Stimulated activated CD8-positive, alpha-beta memory T cell treated with anti-CD3 and anti-CD28 coated beads, Interleukin-12 subunit alpha, Interleukin-12 subunit beta, amount 100 ng/mL, for 24 hours (primary cell): Measurements from ENCODE around the gene NFE2L1.

ENCODE experiments used
- DNase-seq: peaks from one replicate; pipeline ENCODE4 v3.0.0-alpha.2; 2020; ENCODE audit errors: extremely low read depth

The NFE2L1 gene

DNA sequence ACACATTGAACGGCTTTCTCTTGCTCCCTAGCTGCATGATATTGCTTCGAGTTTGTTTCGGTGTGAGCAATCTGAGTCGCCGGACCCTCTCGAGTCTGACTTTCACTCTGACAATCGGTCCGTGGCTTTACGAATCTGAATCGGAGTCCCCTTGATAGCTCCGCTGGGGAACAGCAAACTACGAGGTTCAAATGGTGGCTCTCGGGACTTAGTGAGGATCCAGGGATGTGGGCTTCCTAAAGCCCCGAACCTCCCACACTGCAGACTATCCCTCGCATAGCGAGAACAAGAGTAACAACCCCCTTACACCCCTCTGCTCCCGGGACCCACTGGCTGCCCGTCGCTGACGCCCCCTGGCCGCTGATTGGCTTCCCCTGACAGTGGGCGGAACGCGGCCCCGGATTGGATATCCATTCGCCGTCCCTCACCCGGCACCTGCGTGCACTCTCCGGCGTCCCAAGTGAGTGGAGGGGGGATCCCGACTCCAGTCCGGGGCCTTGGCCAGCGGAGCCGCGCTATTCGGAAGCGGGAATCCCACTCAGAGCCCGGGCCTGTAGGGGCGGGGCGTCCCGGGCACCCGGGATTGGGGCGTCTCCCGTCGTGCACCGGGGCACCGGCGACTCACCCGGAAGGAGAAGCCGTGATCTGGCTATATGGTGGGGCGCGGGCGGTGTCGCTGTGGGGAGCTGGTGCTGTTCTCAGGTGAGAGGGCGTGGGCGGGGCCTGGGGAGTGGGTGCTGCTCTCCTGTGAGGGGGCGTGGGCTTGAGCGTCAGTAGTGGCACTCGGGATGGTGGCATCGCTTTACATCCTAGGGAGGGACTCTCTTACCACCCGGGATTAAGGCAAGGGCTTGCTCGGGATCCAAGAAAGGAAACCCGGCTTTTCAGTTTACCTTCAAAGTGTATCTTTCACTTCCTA, 59.2 kb downstream of the NFE2L1 start, which contains the start of gene SNX11:
TSS of gene SNX11 (plus strand) at position 630 of the 919 bp plus-strand sequence. CDS start 4,278 bp downstream, outside the sequence.
- peak; percentile 82 for DNase-seq

DNA sequence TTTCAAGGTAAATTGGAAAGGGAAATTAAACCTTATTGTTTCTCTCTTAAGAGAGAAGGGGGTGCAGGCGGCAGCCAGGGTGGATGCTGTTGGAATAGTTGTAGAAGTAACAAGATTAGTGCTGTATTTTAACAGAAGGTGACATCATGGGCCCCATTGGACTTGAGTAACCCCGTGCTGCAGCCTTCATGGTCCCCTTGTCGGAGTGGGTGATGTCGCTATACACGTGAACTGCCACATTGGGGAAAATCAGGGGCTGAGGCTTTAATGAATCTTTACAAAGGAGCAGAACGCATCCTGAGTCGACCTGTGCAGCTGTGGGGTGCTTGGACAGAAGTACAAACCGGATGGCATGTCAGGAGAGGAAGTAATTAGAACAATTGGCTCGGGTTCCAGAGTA, 62.6 kb downstream of the NFE2L1 start:
- no peak for DNase-seq
